HG02840 (cell line): ENCODE results near the gene ASPG.

Experiments used
- ATAC-seq: cut with Tn5 transposase; IDR thresholded peaks from one replicate; pipeline ENCODE4 v1.9.1; 2021; ENCODE audit warnings: mild to moderate bottlenecking, moderate library complexity, moderate number of reproducible peaks; ENCODE audit not compliant: unreplicated experiment, low FRiP score

Gene ASPG

GRCh38 chr14:104104076-104104901, 18.8 kb downstream of the ASPG start:
- ATAC-seq, result no peak

- ATAC-seq, result no peak
Measured at GRCh38 chr14:104105071-104105821, 19.7 kb downstream of the ASPG start.

GRCh38 chr14:104105822-104106470, 20.4 kb downstream of the ASPG start:
- no peak for ATAC-seq

- ATAC-seq, result no peak
Measured at GRCh38 chr14:104106471-104106991, 21.0 kb downstream of the ASPG start.

- ATAC-seq, result no peak
Measured at GRCh38 chr14:104107101-104107581, 21.6 kb downstream of the ASPG start.

GRCh38 chr14:104107611-104108569, 22.4 kb downstream of the ASPG start:
- no peak for ATAC-seq

GRCh38 chr14:104108570-104109541, 23.4 kb downstream of the ASPG start:
- no peak for ATAC-seq

GRCh38 chr14:104109731-104110361, 24.3 kb downstream of the ASPG start:
- no peak for ATAC-seq

GRCh38 chr14:104110491-104111209, 25.1 kb downstream of the ASPG start:
- ATAC-seq, result no peak

- no peak for ATAC-seq
Measured at GRCh38 chr14:104111301-104112112, 26.0 kb downstream of the ASPG start.

- ATAC-seq, result no peak
Measured at GRCh38 chr14:104112113-104112505, 26.6 kb downstream of the ASPG start.

- ATAC-seq, result no peak
Measured at GRCh38 chr14:104112609-104113571, 27.4 kb downstream of the ASPG start.

- ATAC-seq, result no peak
Measured at GRCh38 chr14:104113631-104114420, 28.3 kb downstream of the ASPG start.

- no peak for ATAC-seq
Measured at GRCh38 chr14:104114421-104115130, 29.1 kb downstream of the ASPG start.
